HG03135 (cell line): ENCODE measurements around the gene PSMD5.

Experiments
- ATAC-seq: cut with Tn5 transposase; IDR thresholded peaks from one replicate; pipeline ENCODE4 v1.9.1; 2021; ENCODE audit warnings: mild to moderate bottlenecking, moderate library complexity; ENCODE audit not compliant: unreplicated experiment

Gene PSMD5

DNA sequence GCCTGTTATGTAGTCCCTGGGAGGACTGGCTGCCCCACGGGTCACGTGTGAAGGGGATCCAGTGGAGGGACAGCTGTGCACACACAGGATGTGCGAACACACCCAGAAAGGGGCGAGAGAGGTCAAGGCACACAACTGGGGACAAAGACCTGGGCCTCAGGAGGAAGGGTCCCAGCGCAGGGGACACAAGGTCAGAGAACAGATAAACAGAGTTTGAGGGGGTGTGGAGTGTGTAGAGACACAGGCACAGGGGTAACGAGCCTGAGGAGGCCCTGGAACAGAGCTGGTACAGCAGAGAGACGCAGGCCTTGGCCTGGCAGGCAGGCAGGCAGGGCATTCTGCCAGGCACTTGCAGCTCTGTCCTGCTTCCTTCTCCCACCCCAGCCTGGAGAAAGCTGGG, 14.8 kb upstream of the PSMD5 start:
- ATAC-seq: no peak

DNA sequence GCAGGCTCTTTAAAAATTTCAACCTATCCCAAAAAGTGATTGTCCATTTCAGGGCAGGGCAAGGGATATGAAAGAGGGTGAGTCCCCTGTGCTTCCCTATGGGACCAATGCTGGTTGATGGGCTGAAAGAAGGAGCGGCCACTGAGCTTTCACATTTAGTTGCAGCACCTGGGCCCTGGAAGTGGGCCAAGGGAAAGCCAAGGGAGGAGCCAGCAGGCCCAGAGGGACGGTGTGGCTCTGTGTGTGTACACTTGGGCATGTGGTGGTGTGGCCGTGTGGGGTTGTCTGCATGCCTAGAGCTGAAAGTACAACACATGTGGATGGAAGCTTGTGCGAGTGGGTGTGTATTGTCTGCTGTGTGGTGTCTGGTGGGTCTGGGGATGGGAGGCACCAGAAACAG, 14.0 kb upstream of the PSMD5 start:
- no peak for ATAC-seq

DNA sequence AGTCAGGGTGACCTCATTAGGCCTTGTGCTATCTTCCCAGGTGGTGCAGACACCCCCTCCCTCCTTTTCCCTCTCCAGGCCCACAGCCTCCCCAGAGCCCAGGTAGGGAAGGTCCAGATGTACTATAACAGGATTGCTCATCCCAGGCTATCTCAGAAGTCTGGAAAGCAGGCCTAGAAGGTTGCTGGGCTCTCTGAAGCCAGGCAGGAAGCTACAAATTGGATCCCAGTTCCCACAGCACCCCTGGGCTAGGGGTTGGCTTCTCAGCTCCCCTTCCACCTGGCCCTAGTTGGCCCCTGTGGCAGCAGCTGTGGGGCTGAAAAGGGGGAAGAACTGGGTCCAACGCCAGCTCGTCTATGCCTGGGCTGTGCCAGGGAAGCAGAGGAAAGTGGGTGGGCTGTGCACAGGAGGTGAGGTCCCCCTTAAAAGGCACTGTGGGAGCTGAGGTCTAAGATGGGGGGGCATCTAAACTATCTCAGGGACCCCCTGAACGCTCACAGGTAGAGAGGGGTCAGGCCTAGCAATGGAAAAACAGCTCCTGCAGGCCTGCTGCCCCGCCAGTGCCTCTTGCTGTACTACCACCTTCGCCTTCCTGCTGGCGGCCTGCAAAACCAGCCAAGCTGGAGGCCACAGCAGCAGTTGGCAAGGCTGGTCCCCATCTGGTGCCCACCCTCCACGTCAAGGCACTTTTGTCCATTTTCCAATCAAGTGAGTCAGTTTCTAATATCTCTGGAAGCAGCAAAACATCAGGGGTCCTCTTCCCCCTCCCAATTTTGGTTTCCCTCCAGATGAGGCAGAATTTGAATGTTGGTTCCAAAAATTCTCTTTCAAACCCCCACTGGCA, 13.3 kb upstream of the PSMD5 start:
- no peak for ATAC-seq

DNA sequence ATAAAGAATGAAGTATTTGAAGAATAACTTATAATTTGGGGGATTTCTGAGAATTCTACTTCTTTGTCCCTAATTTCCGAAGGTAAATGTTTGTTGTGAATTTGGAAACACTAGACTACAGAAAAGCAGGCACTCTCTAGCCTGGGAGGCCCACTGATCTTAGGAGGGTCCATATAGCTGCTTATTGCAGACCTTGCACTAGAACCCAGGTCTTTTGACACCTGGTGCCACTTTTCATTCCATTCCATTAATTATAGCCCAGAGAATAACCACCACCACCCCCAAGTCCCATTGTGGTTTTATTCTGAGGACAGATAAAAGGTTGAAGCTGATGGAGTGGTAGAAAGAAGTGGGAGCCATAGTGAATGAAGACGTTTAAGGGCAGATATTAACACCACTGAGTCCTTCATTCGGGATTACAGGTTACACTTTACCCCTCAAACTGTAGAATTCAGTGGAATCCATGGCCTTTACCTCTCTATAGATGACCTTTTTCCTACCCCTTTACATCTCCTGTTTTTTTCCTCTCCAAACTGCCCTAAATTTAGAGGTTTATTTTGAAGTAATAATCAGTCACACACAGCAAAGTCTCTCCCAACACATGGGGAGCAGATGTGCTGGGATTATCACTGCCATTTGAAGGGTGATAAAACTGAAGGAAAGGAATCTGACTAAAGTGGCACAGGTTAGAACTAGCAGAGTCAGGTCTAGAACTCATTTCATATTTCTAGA, 12.0 kb upstream of the PSMD5 start:
- ATAC-seq: no peak

DNA sequence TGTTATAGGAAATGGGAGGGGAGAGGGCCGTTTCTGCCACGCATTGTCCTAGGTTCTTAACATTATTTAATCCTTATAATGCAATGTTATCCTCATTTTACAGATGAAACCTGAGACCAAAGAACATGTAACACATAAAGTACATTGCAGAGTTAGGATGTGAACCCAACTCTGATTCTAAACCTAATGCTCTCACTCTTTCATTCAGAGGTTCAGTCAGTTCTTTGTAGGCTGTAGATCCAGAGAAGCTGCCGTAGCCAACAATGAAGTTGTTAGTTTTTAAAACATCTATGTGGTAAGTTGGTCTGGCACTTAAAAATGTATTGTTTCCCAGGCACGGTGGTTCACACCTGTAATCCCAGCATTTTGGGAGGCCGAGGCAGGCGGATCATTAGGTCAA, 10.5 kb upstream of the PSMD5 start:
- no peak for ATAC-seq

DNA sequence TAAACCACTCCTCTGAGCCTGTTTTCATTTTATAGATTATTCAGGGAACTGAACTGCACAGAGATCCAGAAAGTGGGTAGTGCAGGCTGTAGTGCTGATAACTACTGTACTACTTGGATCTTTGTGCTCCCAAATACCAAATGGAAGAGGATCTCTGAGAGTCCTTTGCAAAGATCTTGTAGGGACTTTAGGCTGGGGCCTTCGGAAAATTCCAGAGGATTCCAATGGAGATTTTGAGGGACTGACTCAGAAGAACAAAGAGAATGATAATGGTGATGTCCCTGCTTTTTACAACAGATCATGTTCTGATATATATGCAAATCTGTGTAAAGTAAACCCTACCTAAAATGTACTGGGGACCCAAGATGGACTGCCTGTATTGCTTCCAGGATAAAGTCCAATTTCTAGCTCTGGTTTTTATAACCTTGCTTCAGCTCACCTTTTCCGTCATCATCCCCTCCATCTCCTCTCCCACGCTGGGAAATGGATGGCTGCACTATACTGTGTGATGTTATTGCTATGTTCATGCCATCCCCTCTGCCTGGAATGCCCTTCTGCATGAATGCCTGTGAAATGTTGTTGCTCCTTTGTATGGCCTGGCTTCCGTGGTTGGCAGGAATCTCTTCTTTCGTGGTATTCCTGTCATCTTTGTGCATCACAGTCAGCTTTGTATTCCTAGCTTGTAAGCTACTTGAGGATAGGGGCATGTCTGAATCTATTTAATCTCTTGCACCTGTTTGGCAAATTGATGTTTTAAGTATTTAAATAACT, 9.7 kb upstream of the PSMD5 start:
- no peak for ATAC-seq

DNA sequence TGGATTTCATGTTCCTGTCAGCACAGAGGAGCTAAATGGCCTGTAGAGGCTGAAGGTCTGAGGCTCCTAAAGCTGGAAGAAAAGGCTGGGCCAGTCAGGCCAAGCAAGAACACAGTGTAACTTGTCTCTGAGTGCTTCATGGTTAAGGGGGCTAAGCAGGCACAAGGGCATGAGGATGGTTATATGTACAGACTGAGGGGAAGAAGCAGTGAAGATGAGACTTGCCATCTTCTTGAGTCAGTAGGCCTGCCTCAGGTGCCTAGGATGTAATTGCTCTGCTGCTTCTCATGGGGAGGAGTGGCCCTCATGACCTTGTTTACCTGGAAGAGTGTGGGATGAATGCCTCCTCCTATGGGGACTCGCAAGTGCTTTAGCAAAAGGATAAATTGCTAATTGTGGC, 8.7 kb upstream of the PSMD5 start:
- no peak for ATAC-seq

DNA sequence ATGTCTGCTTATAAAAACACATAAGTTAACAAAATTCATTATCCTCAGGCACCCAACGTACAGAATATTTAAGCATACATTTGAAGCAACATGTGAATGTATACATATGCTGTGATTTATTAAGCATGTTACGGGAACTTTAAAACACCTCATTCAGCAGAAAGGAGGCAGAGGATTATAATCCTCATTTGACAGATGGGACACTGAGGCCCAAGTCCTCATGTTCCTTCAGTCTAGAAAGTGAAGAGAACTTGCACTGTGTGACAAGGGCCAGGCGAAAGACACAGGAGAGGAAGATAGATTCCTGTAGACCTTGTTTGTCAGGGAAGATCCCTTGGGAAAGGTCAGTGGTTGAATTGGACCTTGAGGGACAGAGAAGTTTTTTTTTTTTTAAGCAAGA, 7.6 kb upstream of the PSMD5 start:
- no peak for ATAC-seq

DNA sequence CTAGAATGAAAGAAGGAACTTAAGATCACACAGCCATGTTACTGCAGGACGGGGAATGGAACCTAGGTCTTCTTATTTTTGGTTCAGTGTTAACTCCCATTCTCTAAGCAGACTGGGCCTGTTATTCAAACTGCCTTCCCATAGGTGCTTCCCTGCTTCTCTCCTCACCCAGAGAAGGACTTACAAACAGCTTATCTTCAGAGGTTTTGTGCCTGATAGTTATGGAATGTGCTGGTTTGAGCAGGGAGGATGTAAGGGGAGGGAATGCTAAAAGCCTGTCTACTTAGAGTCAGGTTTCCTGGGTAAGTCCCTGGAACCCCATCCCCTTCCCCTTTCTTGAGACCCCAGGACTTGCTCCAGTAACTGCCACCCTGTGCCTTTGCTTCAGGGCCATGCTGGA, 4.2 kb upstream of the PSMD5 start:
- ATAC-seq: no peak

DNA sequence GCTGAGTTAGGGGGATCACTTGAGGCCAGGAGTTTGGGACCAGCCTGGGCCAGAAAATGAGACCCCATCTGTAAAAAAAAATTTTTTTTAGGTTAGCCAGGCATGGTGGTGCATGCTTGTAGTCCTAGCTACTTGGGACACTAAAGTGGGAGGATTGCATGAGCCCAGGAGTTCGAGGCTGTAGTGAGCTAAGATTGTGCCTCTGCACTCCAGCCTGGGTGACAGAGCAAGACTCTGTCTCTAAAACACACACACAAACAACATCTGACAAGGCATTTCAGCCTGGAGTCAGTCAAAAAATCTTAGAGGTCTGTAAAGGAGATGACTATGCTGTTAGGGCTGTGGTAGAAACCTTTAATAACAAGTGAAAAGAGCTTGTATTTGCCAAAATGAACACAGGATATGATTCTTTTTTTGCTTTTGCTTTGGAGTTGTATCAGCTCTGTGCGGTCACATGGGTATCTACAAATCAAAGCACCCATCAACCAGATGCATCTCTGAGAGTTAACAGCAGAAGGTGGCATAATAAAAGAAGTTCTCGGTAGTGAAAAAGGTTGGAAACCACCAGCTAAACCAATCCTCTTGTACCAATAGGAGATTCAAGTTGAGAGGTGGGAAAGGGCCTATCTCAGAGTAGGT, 3.6 kb upstream of the PSMD5 start:
- ATAC-seq: no peak

DNA sequence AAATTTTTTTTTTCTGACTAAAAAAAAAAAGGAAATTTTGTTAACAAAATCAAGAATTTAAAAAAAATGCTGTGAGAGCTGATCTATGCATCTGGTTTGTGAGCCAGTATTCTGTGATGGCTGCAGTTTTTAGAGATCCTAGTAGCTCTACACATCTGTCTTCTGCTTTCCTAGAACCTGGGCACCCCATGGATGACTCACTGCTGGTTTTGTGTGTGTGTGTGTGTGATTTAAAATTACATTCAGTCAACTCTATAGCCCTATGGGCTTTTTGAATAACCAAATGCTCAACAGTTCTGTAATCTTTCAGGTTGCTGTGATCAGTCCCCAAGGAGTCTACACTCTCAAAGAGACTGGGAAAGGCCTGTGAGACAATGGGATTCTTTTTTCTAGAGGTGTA, 2.5 kb upstream of the PSMD5 start:
- ATAC-seq: no peak

DNA sequence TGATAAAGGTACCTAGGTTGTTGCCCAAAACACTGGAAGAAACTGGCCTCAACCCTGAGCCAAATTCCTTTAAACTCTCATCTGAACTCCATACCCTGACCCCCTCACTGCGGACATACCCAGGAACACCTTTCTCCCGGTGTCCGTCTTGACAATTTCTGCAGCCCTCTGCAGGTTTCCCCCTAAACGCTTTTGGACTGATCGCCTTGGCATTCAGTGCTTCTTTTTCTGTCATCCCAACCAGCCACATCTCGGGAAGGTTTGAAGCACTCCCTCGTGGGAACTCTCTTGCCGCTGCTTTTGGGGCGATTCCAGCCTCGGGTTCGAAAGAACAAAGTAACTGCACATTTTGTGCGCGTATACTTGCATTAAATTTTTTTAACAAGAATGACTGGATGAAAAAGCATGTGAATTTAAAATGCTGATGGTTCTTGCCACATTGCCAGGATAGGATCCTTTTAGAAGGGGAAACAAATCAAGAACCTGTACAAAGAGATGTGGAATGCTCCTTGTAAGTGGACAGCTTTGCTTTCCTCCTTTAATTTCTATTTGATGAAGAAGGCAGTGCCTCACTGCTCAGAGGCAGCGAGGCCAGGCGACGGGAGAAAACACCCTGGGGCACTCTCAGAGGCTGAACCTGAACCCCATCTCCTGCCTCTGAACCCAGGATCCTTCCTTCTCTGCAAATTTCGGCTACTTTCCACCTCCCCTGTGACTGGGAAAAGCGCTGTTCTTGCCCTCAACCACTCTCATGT, 615 bp downstream of the PSMD5 start:
- peak; percentile 13 for ATAC-seq

DNA sequence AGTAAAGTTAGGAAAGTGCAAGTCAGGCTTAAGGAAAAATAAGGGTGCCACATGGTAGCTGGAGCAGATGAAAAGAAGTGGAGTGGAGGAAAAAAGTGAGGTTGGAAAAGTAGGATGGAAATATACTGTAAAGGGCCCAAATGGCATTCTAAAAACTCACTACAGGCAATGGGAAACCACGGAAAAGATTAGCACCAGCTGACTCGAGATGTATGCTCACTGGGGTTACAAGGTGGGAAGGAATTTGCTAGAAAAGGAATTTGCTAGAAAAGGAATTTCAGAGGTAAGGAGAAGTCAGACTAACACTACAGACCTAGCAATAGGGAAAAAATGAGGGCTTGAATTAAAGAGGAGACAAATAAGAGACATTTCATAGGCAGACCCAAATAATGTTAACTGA, 3.6 kb downstream of the PSMD5 start:
- ATAC-seq: no peak

DNA sequence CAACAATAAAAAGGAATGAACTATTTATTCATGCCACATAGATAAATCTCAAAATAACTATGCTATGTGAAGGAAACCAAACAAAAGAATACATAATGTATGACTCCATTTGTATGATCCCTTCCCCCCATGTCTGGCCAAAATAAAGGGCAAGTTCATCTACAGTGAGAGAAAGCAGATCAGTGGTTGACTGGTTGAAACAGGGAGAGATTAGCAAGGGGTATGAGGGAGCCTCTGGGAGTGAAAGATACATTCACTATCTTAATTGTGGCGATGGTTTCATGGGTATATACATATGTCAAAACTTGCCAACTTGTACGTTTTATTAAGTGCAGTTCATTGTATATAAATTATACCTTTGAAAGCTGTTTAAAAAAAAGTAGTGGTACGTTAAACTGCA, 4.8 kb downstream of the PSMD5 start:
- ATAC-seq: no peak

DNA sequence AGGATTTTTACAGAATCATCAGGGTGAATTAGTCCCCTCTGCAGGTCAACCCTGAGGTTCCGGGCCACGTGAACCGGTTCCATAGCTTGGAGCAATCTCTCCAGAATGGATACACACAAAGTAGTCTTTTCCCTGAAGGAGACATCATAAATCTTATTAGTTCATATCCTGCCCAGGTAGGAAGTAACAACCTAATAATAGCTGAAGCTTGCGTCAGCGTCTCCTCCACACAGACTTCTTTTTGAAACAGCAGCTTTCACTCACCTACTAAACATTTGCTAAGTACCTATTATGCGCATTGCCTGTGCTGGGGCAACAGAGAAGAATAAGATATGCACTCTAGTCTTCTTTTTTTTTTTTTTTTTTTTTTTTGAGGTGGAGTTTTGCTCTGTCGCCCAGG, 9.4 kb downstream of the PSMD5 start:
- no peak for ATAC-seq

DNA sequence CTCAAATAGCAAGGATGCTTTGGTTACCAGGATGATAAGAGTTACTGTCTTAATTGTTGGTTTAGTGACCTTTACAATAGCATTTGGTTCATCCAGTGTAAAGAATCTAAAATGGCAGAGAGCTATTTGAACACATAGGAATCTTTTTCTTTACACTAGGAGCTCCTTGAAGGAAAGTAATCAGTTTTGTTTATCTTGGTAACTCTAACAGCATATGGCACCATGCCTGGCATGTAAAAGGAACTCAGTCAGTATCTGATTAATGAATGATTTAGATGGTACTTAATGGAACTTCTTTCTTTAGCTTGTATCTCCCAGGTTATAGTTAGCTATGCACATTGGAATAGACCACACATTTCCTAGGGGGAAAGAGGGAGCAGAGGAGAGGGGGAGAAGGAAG, 9.9 kb downstream of the PSMD5 start:
- no peak for ATAC-seq

DNA sequence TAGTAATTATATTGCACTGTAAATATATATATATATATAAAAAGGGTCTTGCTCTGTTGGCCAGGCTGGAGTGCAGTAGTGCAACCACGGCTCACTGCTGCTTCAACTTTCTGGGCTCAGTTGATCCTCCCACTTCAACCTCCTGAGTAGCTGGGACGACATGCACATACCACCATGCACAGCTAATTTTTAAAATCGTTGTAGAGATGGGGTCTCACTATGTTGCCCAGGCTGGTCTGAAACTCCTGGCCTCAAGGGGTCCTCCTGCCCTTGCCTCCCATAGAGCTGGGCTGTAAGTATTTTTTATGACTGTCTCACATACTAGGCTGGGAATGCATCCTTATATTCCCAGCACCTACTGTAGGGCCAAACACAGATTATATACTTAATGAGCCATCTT, 11.9 kb downstream of the PSMD5 start:
- no peak for ATAC-seq

DNA sequence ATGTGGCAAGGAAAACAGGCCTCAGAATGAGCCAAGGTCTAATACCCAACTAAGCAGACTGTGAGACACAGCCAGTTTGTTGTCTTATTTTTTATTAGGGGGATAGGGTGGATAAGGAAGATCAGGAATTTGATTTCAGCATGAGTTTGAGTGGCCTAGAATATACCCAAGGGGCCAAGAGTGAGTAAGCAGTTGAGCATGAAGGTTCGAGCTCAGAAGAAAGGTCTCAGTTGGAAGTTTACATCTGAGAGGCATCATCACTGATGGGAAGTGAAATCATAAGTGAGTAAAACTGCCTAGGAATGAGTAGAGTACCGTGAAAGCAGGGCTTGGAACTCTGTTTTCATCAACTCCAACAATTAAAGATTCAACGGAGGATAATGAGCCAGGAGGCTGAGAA, 12.6 kb downstream of the PSMD5 start:
- no peak for ATAC-seq

DNA sequence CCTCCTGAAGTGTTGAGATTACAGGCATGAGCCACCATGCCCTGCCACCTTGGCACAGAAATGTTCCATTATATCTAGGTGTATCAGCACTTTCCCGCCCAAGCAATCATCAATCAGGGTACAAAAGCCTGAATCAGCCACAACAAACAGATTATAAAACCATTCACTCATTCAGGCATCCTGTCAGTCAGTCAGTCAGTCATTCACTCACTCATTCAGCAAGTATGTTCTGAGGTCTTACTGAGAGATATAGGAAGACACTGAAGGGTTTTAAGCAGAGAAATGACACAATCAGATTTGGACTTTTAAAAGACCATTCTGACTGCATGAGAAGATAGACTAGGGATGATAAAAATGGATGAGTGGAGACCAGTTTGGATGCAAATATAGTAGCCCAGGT, 13.1 kb downstream of the PSMD5 start:
- ATAC-seq: no peak

DNA sequence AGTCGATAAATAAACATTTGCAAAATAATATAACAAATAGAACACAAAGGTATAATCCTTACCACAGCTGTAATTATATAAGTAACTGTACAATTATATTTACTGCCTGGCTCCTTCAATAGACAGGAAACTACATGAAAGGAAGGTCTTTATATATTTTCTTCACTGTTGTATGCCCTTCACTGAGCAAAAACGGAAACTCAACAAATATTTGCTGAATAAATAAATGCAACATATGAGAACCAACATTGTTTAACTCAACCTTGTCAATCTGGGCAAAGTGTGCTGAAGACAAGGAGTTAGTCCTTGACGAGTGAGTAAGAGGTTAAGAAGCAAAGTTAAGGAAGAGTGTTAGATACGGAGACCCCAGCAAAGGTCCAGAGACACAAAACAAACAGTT, 22.6 kb downstream of the PSMD5 start:
- no peak for ATAC-seq

DNA sequence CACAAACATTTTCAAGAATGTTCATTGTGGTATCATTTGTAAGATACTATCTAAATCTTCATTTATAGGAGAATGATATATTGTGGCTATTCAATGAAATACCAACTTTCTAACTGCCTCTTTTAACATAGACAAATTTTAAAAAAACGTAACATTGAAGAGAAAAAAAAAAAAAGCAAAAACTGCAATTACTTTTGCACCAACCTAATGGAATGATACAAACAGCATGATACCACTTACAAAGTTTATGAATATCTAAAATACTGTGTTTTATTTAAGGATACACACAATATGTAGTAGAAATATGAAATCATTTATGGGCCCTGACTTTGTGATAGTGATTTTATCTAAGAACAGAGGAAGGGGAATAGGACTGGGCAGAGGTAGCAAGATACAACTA, 24.1 kb downstream of the PSMD5 start:
- ATAC-seq: no peak
